C4-2B (cell line): ENCODE measurements around the gene MAGEA1.

Source experiments
- ZFX ChIP-seq: fragments of 450-650 bp; IDR thresholded peaks from 2 replicates; pipeline ENCODE4 v1.6.1; 2017
- TF ChIP-seq, protein P1 (sequence below): fragments of 450-650 bp; conservative IDR thresholded peaks from 2 replicates; pipeline ENCODE4 v1.5.1; 2017; ENCODE audit warnings: mild to moderate bottlenecking

DNA sequence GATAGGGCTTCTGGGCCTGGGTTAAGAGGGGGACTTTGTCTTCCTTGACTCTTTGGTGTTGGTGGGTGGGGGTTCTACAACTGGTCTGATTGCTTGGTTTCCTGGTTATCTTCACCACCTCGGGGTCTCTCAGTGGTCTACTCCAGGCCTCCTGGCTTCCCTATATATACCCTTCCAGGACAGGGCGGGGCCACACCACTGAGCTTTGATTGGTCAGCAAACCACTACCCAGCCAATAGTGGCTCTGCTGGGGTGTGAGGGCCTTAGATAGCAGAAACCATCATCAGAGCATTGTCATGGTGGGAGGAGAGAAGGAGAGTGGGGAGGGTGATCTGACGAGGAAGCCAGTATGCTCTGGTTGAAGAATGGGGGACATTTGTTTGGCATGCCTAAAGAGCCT is 14.4 kb upstream of the MAGEA1 start:
- TF ChIP-seq, protein P1, sequence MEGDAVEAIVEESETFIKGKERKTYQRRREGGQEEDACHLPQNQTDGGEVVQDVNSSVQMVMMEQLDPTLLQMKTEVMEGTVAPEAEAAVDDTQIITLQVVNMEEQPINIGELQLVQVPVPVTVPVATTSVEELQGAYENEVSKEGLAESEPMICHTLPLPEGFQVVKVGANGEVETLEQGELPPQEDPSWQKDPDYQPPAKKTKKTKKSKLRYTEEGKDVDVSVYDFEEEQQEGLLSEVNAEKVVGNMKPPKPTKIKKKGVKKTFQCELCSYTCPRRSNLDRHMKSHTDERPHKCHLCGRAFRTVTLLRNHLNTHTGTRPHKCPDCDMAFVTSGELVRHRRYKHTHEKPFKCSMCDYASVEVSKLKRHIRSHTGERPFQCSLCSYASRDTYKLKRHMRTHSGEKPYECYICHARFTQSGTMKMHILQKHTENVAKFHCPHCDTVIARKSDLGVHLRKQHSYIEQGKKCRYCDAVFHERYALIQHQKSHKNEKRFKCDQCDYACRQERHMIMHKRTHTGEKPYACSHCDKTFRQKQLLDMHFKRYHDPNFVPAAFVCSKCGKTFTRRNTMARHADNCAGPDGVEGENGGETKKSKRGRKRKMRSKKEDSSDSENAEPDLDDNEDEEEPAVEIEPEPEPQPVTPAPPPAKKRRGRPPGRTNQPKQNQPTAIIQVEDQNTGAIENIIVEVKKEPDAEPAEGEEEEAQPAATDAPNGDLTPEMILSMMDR: no peak
- TF ChIP-seq ZFX: no peak
